K562 (cell line): ENCODE measurements around the gene SETD3. TPM values are rescaled to one million over a fixed set of nuclear protein-coding genes. Genes with fewer than 3 reads are reported as not detected.

Experiments
- C11orf30 ChIP-seq: fragments of 450-650 bp; IDR thresholded peaks from 2 replicates; pipeline ENCODE4 v1.6.1; 2016; ENCODE audit warnings: low read depth, mild to moderate bottlenecking
- CEBPB ChIP-seq: fragments of 450-650 bp; IDR thresholded peaks from 2 replicates; pipeline ENCODE4 v1.6.1; 2016; ENCODE audit warnings: missing genetic modification characterization, missing compliant biosample characterization
- CEBPG ChIP-seq, 3 experiments: fragments of 200-800 bp in 1 of 3; sonication (Bioruptor generic) in 1 of 3; sonication (generic) in 1 of 3; formaldehyde crosslinking in 1 of 3; IDR thresholded peaks in 2 of 3; conservative IDR thresholded peaks in 1 of 3; 2 replicates each; pipeline versions ENCODE4 v1.6.1 to v1.8.0; 2016 to 2022; ENCODE audit warnings: missing compliant biosample characterization in 2 of 3, missing genetic modification characterization in 2 of 3, mild to moderate bottlenecking in 1 of 3, missing genetic modification reagents in 1 of 3
- FOXJ3 ChIP-seq: sonication (generic); formaldehyde crosslinking; IDR thresholded peaks from 2 replicates; pipeline ENCODE4 v1.4.0; 2020; ENCODE audit warnings: mild to moderate bottlenecking, missing genetic modification reagents
- KAT2B ChIP-seq: IDR thresholded peaks from one replicate; pipeline ENCODE4 v1.6.1; 2012; ENCODE audit warnings: low read depth, mild to moderate bottlenecking, control low read depth, inconsistent platforms, low read length, moderate library complexity
- MITF ChIP-seq: IDR thresholded peaks from 2 replicates; pipeline ENCODE4 v1.6.1; 2014; ENCODE audit warnings: antibody characterized with exemption
- MNT ChIP-seq, 2 experiments: fragments of 450-650 bp; conservative IDR thresholded peaks; 2 replicates each; pipeline ENCODE4 v1.6.1; 2017; ENCODE audit warnings: mild to moderate bottlenecking in 2 of 2, moderate library complexity in 2 of 2
- NR1H2 ChIP-seq: sonication (generic); formaldehyde crosslinking; IDR thresholded peaks from 2 replicates; pipeline ENCODE4 v1.4.0; 2020; ENCODE audit warnings: mild to moderate bottlenecking, missing genetic modification reagents
- POU5F1 ChIP-seq: fragments of 150-350 bp; IDR thresholded peaks from 2 replicates; pipeline ENCODE4 v1.6.1; 2014; ENCODE audit warnings: borderline replicate concordance, low read length, low read depth, mild to moderate bottlenecking; ENCODE audit not compliant: partially characterized antibody
- SMARCA5 ChIP-seq: fragments of 450-650 bp; IDR thresholded peaks from 2 replicates; pipeline ENCODE4 v1.6.1; 2016
- YBX1 ChIP-seq: fragments of 450-650 bp; IDR thresholded peaks from 2 replicates; pipeline ENCODE4 v1.7.1; 2016; ENCODE audit warnings: mild to moderate bottlenecking
- YY1 ChIP-seq, 3 experiments: IDR thresholded peaks; 2 replicates each; pipeline ENCODE4 v1.6.1; 2011; ENCODE audit warnings: low read length in 2 of 3, mild to moderate bottlenecking in 2 of 3, moderate library complexity in 2 of 3, borderline replicate concordance in 1 of 3, control low read depth in 1 of 3, low read depth in 1 of 3; ENCODE audit not compliant: insufficient read depth in 3 of 3, insufficient replicate concordance in 2 of 3, control insufficient read depth in 1 of 3, insufficient read length in 1 of 3; ENCODE audit errors: extremely low read depth in 1 of 3
- ZFP30 ChIP-seq: fragments of 250-450 bp; sonication (Bioruptor Pico); IDR thresholded peaks from 2 replicates; pipeline ENCODE4 v1.8.0; 2022; ENCODE audit warnings: moderate library complexity, mild to moderate bottlenecking, inconsistent platforms, borderline replicate concordance
- ZNF274 ChIP-seq: IDR thresholded peaks from 2 replicates; pipeline ENCODE4 v1.6.1; 2011; ENCODE audit warnings: low read depth, mild to moderate bottlenecking, low read length, moderate library complexity, borderline replicate concordance
- ZNF586 ChIP-seq: fragments of 450-650 bp; formaldehyde crosslinking; conservative IDR thresholded peaks from 2 replicates; pipeline ENCODE4 v1.4.0; 2020; ENCODE audit warnings: mild to moderate bottlenecking, moderate library complexity
- ZSCAN32 ChIP-seq: fragments of 450-650 bp; formaldehyde crosslinking; IDR thresholded peaks from 2 replicates; pipeline ENCODE4 v1.4.0; 2020; ENCODE audit warnings: mild to moderate bottlenecking, moderate library complexity
- polyA plus RNA-seq, 8 experiments: library from polyadenylated mRNA; depleted of rRNA in 4 of 8; stranded (reverse) in 5 of 8; unstranded in 3 of 8; fragments of >200 nt; fragmentation: Nextera tagmentation in 2 of 8; fragmentation: Illumina TruSeq in 1 of 8; extraction: Ambion mirVana in 2 of 8; extraction: Trizol in 1 of 8; gene quantifications; 2 replicates each; pipeline versions ENCODE4 v1.2.1 to v1.2.3, GENCODE V29; 2011 to 2014; ENCODE audit warnings: inconsistent platforms in 1 of 8, missing spikeins in 1 of 8
- total RNA-seq, 7 experiments: library from RNA; depleted of rRNA in 6 of 7; stranded (reverse); fragments of >200 nt in 6 of 7; fragmentation: Illumina TruSeq in 2 of 7; extraction: Trizol in 2 of 7; gene quantifications; 2 replicates each; pipeline versions ENCODE4 v1.2.1 to v1.2.3, GENCODE V29; 2011 to 2021; ENCODE audit warnings: low replicate concordance in 1 of 7
- TF ChIP-seq, protein P1 (sequence below): fragments of 250-450 bp; sonication (Bioruptor Pico); IDR thresholded peaks from 2 replicates; pipeline ENCODE4 v1.8.0; 2021; ENCODE audit warnings: moderate library complexity, mild to moderate bottlenecking, inconsistent platforms
- TF ChIP-seq, protein P2 (sequence below): fragments of 450-650 bp; formaldehyde crosslinking; IDR thresholded peaks from 2 replicates; pipeline ENCODE4 v1.4.0; 2022; ENCODE audit warnings: missing genetic modification characterization
- TF ChIP-seq, protein P3 (sequence below): IDR thresholded peaks from 2 replicates; pipeline ENCODE4 v1.6.1; 2011; ENCODE audit warnings: borderline replicate concordance, low read depth, mild to moderate bottlenecking, moderate library complexity, low read length; ENCODE audit not compliant: insufficient read depth, poor library complexity, severe bottlenecking

Gene SETD3
- total and polyA plus RNA-seq, 9 of the 15 experiments (the other 6 are each of a cell fraction or from before 2014, with no cell fraction given): 8.5 to 35.9 (median 26.5) TPM

GRCh38 chr14:99480917-99481744 is 472 bp upstream of the SETD3 start, which contains the start of gene CCNK (continued):
- no peak for TF ChIP-seq SMARCA5
- TF ChIP-seq MITF: no peak
- TF ChIP-seq FOXJ3 (CRISPR knock-in tag): no peak
- TF ChIP-seq, protein P1, sequence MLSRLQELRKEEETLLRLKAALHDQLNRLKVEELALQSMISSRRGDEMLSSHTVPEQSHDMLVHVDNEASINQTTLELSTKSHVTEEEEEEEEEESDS (CRISPR knock-in tag): no peak
- TF ChIP-seq ZNF274: no peak
- TF ChIP-seq YY1 (IDR thresholded peaks at IDR 0.05; ENCODE audit: borderline replicate concordance in 1 of 3, control insufficient read depth in 1 of 3, extremely low read depth in 1 of 3, insufficient read depth in 3 of 3, insufficient read length in 1 of 3, insufficient replicate concordance in 2 of 3, low read depth in 1 of 3, low read length in 2 of 3): peak; percentile 83 to 97 (median 94)
- TF ChIP-seq NR1H2 (CRISPR knock-in tag): no peak
- no peak for TF ChIP-seq YBX1
- no peak for TF ChIP-seq ZNF586 (CRISPR knock-in tag)
- no peak for TF ChIP-seq ZFP30 (CRISPR knock-in tag)
- TF ChIP-seq ZSCAN32 (CRISPR knock-in tag): no peak
- no peak for TF ChIP-seq KAT2B
- no peak for TF ChIP-seq POU5F1
- TF ChIP-seq CEBPG (CRISPR knock-in tag; IDR thresholded peaks at IDR 0.05): peak; percentile 92
- TF ChIP-seq CEBPG (tag; conservative IDR thresholded peaks at IDR 0.05 in 1 of 2, IDR thresholded peaks at IDR 0.05 in 1 of 2): peak; percentile 91
- TF ChIP-seq CEBPB: peak; percentile 95
- TF ChIP-seq MNT (conservative IDR thresholded peaks at IDR 0.05): peak; percentile 51 to 76; a peak in 2 of 4 replicates
- TF ChIP-seq, protein P2, sequence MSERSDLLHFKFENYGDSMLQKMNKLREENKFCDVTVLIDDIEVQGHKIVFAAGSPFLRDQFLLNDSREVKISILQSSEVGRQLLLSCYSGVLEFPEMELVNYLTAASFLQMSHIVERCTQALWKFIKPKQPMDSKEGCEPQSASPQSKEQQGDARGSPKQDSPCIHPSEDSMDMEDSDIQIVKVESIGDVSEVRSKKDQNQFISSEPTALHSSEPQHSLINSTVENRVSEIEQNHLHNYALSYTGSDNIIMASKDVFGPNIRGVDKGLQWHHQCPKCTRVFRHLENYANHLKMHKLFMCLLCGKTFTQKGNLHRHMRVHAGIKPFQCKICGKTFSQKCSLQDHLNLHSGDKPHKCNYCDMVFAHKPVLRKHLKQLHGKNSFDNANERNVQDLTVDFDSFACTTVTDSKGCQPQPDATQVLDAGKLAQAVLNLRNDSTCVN: no peak
- peak; percentile 99 for TF ChIP-seq C11orf30
- TF ChIP-seq, protein P3, sequence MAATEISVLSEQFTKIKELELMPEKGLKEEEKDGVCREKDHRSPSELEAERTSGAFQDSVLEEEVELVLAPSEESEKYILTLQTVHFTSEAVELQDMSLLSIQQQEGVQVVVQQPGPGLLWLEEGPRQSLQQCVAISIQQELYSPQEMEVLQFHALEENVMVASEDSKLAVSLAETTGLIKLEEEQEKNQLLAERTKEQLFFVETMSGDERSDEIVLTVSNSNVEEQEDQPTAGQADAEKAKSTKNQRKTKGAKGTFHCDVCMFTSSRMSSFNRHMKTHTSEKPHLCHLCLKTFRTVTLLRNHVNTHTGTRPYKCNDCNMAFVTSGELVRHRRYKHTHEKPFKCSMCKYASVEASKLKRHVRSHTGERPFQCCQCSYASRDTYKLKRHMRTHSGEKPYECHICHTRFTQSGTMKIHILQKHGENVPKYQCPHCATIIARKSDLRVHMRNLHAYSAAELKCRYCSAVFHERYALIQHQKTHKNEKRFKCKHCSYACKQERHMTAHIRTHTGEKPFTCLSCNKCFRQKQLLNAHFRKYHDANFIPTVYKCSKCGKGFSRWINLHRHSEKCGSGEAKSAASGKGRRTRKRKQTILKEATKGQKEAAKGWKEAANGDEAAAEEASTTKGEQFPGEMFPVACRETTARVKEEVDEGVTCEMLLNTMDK: no peak
